Upper lobe of right lung (tissue), 1 donor: Measurements from ENCODE around the gene TTLL8. TPM values are rescaled to one million over a fixed set of nuclear protein-coding genes. Genes with fewer than 3 reads are reported as not detected.

Experiments
- ATAC-seq: fragments of 200-7000 bp; cut with Tn5 transposase; one replicate; pipeline ENCODE4 v1.9.1; 2020; ENCODE audit warnings: mild to moderate bottlenecking, moderate library complexity
- DNase-seq: peaks from one replicate; pipeline ENCODE4 v3.0.0-alpha.2; 2020
- H3K27ac ChIP-seq: fragments of 200-600 bp; one replicate; pipeline ENCODE4 v1.8.0; 2022
- H3K27me3 ChIP-seq: fragments of 200-600 bp; one replicate; pipeline ENCODE4 v1.8.0; 2022; ENCODE audit warnings: mild to moderate bottlenecking
- H3K36me3 ChIP-seq: fragments of 200-600 bp; one replicate; pipeline ENCODE4 v1.8.0; 2022
- H3K4me1 ChIP-seq: fragments of 200-600 bp; one replicate; pipeline ENCODE4 v1.8.0; 2022
- H3K4me3 ChIP-seq: fragments of 200-600 bp; one replicate; pipeline ENCODE4 v1.8.0; 2022; ENCODE audit warnings: mild to moderate bottlenecking
- H3K9me3 ChIP-seq: fragments of 200-600 bp; one replicate; pipeline ENCODE4 v1.8.0; 2022
- CTCF ChIP-seq: fragments of 200-600 bp; IDR thresholded peaks from one replicate; pipeline ENCODE4 v1.8.0; 2022; ENCODE audit warnings: antibody characterized with exemption
- intact Hi-C: fragments of 100-400 bp; cut with DNase I; formaldehyde crosslinking; loops from one replicate; pipeline ENCODE4 v1.11.0; 2022
- total RNA-seq: library from RNA; stranded (reverse); fragmentation: NEBNext Ultra II Directional; extraction: Animal tissue kit (Norgen Biotek cat#: 25700); gene quantifications from one replicate; pipeline ENCODE4 v1.2.1, GENCODE V29; 2021
- donor health status: DM: no; HTN: yes; CAD: no; lungs with severe emphysema.

Gene TTLL8
- total RNA-seq, 1 donor from 2014 or later, result not detected

GRCh38 chr22:50046481-50047245 is 11.4 kb downstream of the TTLL8 start:
- Histone ChIP-seq H3K36me3 (no peaks in the 10 kb centered on the region), H3K4me3 (no peak overlapping the region), H3K27ac (no peak overlapping the region), H3K4me1 (no peaks in the 10 kb centered on the region), H3K9me3 (no peaks in the 10 kb centered on the region), H3K27me3 (peaks cover 16% of the 10 kb centered on the region)
- ATAC-seq (peak; percentile 8), DNase-seq (no peak)
- TF ChIP-seq CTCF, result no peak
- intact Hi-C loops, result no loop called here

GRCh38 chr22:50046019-50046415 is 12.1 kb downstream of the TTLL8 start:
- DNase-seq (no peak), ATAC-seq (no peak)
- no peaks in the 10 kb centered on the region for H3K4me1 ChIP-seq

DNA sequence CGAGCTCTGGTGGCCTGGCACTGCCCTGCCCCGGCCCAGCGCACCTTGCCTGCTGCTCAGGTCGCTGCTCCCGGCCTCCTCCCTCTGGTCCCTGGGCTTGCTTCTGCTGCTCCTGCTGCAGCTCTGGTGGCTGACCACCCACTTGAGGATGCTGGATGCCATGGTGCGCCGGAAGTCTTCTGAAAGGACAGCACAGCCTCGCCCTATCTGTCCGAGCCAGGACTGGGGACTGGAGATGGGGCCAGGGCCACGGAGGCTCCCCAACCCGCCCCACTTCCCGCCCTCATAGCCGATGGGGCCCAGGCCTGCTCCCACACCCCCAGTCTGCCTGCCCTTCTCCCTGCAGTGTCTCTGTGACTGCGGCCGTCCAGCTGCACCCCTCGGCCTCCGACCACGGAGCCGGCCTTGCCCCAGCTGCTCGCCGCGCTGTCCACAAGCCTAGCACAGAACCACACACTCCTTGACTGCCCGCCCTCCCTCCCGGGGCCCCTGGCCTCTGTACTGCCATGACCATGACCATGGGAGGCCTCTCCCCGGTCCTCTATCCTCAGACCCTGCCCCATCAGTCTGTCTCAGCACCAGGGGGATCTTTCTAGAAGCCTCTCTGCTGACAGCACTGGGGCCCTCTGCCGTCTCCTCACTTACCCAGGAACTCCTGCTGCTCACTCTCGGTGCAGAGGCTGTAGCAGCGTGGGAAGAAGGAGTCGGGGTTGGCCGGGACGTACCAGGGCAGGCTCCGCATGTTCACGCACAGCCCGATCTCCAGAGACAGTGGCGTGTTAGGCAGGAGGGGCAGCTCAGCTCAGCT is 12.7 kb downstream of the TTLL8 start:
- Histone ChIP-seq H3K27ac (no peak overlapping the region), H3K4me1 (no peaks in the 10 kb centered on the region), H3K27me3 (peaks cover 16% of the 10 kb centered on the region), H3K36me3 (no peaks in the 10 kb centered on the region), H3K9me3 (no peaks in the 10 kb centered on the region), H3K4me3 (no peak overlapping the region)
- DNase-seq, result peak; percentile 63
- ATAC-seq, result peak; percentile 7
- intact Hi-C loops, result no loop called here
- TF ChIP-seq CTCF, result no peak

More at GRCh38 chr22:50046019-50046415, 12.1 kb downstream of the TTLL8 start:
- H3K27ac ChIP-seq, result no peak overlapping the region
- H3K4me3 ChIP-seq, result no peak overlapping the region
- no peak for TF ChIP-seq CTCF
- no peaks in the 10 kb centered on the region for H3K9me3 ChIP-seq
- H3K36me3 ChIP-seq, result no peaks in the 10 kb centered on the region
- intact Hi-C loops, result no loop called here
- H3K27me3 ChIP-seq, result peaks cover 16% of the 10 kb centered on the region

DNA sequence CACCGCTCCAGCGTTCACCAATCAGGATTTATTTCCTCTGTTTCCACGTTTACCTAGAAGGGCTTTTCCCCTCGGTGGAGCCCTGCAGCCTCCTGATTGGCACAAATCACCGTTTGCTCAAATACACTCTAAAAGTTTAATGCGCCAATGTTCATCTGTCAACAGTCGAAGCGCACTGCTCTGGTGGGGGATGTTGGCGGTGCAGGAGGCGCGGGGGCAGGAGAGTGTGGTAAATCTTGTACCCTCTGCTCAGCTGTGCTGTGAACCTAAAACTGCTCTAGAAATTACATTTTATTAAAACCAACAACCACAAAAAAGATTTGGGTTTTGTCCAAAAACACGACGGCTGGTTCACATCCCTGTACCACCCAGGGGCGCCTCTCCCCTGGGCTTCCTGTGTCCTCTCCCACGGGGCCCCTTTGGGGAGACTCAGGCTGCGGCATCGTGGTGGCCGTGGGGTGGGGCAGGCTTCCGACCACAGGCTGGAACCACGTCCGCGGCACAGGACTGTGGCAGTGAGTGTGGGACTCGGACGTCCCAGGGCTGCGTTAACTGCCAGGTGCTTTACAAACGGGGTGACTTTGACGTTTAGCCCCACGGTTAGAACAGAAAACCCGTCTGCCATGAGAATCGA is 13.5 kb downstream of the TTLL8 start:
- ATAC-seq (no peak), DNase-seq (peak; percentile 59)
- Histone ChIP-seq H3K9me3 (no peaks in the 10 kb centered on the region), H3K27ac (no peak overlapping the region), H3K4me3 (no peak overlapping the region), H3K36me3 (no peaks in the 10 kb centered on the region), H3K4me1 (no peaks in the 10 kb centered on the region), H3K27me3 (peaks cover 16% of the 10 kb centered on the region)
- TF ChIP-seq CTCF, result no peak
- intact Hi-C loops, result no loop called here

DNA sequence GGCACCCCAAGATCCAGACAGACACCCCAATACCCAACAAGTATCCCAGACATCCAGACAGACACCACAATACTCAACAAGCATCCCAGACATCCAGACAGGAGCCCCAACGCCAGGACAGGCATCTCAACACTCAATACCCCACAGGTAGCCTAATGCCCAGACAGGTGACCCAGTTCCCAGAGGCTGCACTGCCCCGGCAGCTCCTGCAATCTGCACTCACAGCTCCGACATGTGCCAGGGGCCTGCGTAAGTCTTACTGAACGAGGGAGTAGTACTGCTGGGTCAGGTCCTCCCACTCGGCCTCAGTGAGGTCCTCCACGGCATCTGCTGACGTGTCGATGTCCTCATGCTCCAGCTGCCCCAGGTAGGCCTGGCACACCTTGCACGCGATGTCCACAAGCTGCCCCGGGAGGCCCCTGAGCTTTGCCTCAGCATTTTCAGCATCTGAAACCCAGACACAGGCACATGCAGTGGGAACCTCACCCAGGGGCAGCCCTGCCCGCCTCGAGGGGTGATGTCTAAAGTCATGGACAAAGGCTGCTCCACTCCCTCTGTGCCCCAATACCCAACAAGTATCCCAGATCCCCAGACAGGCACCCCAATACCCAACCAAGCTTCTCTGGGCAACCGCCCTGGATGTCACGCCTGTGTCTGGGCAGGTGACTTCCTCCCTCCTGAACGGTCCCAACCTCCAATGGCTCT is 16.6 kb downstream of the TTLL8 start:
- H3K4me3 ChIP-seq, result no peak overlapping the region
- H3K36me3 ChIP-seq, result no peaks in the 10 kb centered on the region
- peak; percentile 40 for DNase-seq
- H3K27ac ChIP-seq, result no peak overlapping the region
- no peak for TF ChIP-seq CTCF
- ATAC-seq, result no peak
- intact Hi-C loops, result no loop called here
- H3K27me3 ChIP-seq, result peaks cover 14% of the 10 kb centered on the region
- H3K9me3 ChIP-seq, result no peaks in the 10 kb centered on the region
- no peaks in the 10 kb centered on the region for H3K4me1 ChIP-seq
